Measurements from ENCODE around the gene PLEKHA1.

PLEKHA1 gene

GRCh38 chr10:122363311-122363710 lies 11.2 kb upstream of the PLEKHA1 start:
- Histone ChIP-seq H3K27me3 (ENCODE audit: insufficient read depth, poor library complexity, severe bottlenecking) (no peaks in the 10 kb centered on the region), H3K4me3 (replicated peaks; ENCODE audit: insufficient read depth, low read length) (no peak overlapping the region), H3K27ac (replicated peaks) (no peak overlapping the region)
- DNase-seq (ENCODE audit: low read depth in 1 of 2, low spot score in 1 of 2) = no peak
- no peak for TF ChIP-seq GABPA (IDR thresholded peaks at IDR 0.05; ENCODE audit: low read depth)
- no peak for TF ChIP-seq SPI1 (IDR thresholded peaks at IDR 0.05; ENCODE audit: borderline replicate concordance, low read depth)
- TF ChIP-seq, protein P1, sequence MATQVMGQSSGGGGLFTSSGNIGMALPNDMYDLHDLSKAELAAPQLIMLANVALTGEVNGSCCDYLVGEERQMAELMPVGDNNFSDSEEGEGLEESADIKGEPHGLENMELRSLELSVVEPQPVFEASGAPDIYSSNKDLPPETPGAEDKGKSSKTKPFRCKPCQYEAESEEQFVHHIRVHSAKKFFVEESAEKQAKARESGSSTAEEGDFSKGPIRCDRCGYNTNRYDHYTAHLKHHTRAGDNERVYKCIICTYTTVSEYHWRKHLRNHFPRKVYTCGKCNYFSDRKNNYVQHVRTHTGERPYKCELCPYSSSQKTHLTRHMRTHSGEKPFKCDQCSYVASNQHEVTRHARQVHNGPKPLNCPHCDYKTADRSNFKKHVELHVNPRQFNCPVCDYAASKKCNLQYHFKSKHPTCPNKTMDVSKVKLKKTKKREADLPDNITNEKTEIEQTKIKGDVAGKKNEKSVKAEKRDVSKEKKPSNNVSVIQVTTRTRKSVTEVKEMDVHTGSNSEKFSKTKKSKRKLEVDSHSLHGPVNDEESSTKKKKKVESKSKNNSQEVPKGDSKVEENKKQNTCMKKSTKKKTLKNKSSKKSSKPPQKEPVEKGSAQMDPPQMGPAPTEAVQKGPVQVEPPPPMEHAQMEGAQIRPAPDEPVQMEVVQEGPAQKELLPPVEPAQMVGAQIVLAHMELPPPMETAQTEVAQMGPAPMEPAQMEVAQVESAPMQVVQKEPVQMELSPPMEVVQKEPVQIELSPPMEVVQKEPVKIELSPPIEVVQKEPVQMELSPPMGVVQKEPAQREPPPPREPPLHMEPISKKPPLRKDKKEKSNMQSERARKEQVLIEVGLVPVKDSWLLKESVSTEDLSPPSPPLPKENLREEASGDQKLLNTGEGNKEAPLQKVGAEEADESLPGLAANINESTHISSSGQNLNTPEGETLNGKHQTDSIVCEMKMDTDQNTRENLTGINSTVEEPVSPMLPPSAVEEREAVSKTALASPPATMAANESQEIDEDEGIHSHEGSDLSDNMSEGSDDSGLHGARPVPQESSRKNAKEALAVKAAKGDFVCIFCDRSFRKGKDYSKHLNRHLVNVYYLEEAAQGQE (IDR thresholded peaks at IDR 0.05; ENCODE audit: insufficient replicate concordance, low read depth) = no peak
- TF ChIP-seq POLR2AphosphoS5 (IDR thresholded peaks at IDR 0.05; ENCODE audit: low read depth) = no peak
- TF ChIP-seq, protein P2, sequence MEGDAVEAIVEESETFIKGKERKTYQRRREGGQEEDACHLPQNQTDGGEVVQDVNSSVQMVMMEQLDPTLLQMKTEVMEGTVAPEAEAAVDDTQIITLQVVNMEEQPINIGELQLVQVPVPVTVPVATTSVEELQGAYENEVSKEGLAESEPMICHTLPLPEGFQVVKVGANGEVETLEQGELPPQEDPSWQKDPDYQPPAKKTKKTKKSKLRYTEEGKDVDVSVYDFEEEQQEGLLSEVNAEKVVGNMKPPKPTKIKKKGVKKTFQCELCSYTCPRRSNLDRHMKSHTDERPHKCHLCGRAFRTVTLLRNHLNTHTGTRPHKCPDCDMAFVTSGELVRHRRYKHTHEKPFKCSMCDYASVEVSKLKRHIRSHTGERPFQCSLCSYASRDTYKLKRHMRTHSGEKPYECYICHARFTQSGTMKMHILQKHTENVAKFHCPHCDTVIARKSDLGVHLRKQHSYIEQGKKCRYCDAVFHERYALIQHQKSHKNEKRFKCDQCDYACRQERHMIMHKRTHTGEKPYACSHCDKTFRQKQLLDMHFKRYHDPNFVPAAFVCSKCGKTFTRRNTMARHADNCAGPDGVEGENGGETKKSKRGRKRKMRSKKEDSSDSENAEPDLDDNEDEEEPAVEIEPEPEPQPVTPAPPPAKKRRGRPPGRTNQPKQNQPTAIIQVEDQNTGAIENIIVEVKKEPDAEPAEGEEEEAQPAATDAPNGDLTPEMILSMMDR (IDR thresholded peaks at IDR 0.05; ENCODE audit: insufficient read depth, low read length) = no peak

- DNase-seq (ENCODE audit: low read depth in 1 of 2, low spot score in 1 of 2) = no peak
- no peak for TF ChIP-seq POLR2AphosphoS5 (IDR thresholded peaks at IDR 0.05; ENCODE audit: low read depth)
- TF ChIP-seq, protein P1 (IDR thresholded peaks at IDR 0.05; ENCODE audit: insufficient replicate concordance, low read depth) = no peak
- no peak for TF ChIP-seq SPI1 (IDR thresholded peaks at IDR 0.05; ENCODE audit: borderline replicate concordance, low read depth)
- TF ChIP-seq, protein P2 (IDR thresholded peaks at IDR 0.05; ENCODE audit: insufficient read depth, low read length) = no peak
- no peak for TF ChIP-seq GABPA (IDR thresholded peaks at IDR 0.05; ENCODE audit: low read depth)
- Histone ChIP-seq H3K4me3 (replicated peaks; ENCODE audit: insufficient read depth, low read length) (no peak overlapping the region), H3K27me3 (ENCODE audit: insufficient read depth, poor library complexity, severe bottlenecking) (no peaks in the 10 kb centered on the region), H3K27ac (replicated peaks) (no peak overlapping the region)
These were observed 10.6 kb upstream of the PLEKHA1 start for GRCh38 chr10:122363722-122364463.

DNA sequence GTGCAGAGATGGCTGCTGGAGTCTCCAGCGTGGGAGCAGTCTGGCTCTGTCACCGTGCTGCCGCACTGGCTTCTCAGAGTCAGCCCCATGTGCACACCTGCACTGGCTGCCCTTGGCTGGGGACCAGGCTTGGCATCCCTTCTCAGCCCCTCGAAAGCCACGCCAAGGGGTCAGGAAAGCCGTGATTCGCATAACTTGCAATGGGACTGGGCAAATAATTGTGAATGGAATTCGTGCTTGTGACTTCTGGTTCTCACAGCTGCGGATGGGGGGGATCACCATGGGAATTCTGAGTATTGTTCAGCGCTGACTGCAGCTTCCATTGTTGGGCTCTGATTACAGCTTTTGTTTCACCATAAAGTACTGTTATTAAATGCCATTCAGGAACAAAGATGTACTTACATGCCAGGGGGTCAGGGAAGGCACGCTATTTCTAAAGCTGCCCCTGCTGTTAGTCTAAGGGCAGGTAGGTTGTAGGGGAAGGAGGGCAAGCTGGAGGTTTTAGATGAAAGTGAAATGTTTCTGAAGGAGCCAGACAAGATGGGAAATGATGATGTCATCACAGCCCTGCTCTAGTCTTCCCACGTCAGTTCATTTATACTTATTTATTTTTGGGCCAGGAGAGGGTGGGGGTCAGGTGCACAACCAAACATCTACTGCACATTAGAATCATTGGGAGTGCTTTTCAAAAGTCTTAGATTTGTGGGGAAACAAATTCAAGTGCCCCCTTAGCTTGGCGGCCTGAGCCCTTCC lies 5.8 kb upstream of the PLEKHA1 start:
- TF ChIP-seq POLR2AphosphoS5 (IDR thresholded peaks at IDR 0.05; ENCODE audit: low read depth) = no peak
- TF ChIP-seq, protein P2 (IDR thresholded peaks at IDR 0.05; ENCODE audit: insufficient read depth, low read length) = no peak
- TF ChIP-seq GABPA (IDR thresholded peaks at IDR 0.05; ENCODE audit: low read depth) = no peak
- TF ChIP-seq, protein P1 (IDR thresholded peaks at IDR 0.05; ENCODE audit: insufficient replicate concordance, low read depth) = no peak
- no peak for TF ChIP-seq SPI1 (IDR thresholded peaks at IDR 0.05; ENCODE audit: borderline replicate concordance, low read depth)
- Histone ChIP-seq H3K27me3 (ENCODE audit: insufficient read depth, poor library complexity, severe bottlenecking) (peaks cover 3% of the 10 kb centered on the region), H3K4me3 (replicated peaks; ENCODE audit: insufficient read depth, low read length) (no peak overlapping the region), H3K27ac (replicated peaks) (no peak overlapping the region)
- no peak for DNase-seq (ENCODE audit: low read depth in 1 of 2, low spot score in 1 of 2)

Measured in HL-60 (cell line).